CD4-positive, alpha-beta T cell treated with Interferon gamma for 1 hour (primary cell): Measurements from ENCODE around the gene ARHGEF16.
A peak's percentile ranks its signal among the peaks of the same experiment; 100 is the strongest.

Experiments used
- DNase-seq: peaks from one replicate; pipeline ENCODE4 v3.0.0-alpha.2; 2020

The ARHGEF16 gene

GRCh38 chr1:3453891-3454810 lies at the start of gene ARHGEF16:
TSS of gene ARHGEF16 (plus strand) at chr1:3454665. CDS start at chr1:3463085, 8,420 bp downstream.
- DNase-seq: peak; percentile 33

- DNase-seq: no peak
Measured at GRCh38 chr1:3404801-3405200, 49.7 kb upstream of the ARHGEF16 start.

GRCh38 chr1:3405491-3405890 lies 49.0 kb upstream of the ARHGEF16 start:
- no peak for DNase-seq

GRCh38 chr1:3405974-3406867 lies 48.2 kb upstream of the ARHGEF16 start:
- no peak for DNase-seq

GRCh38 chr1:3407021-3407420 lies 47.4 kb upstream of the ARHGEF16 start:
- DNase-seq: no peak

- no peak for DNase-seq
Measured at GRCh38 chr1:3408751-3409266, 45.7 kb upstream of the ARHGEF16 start.

- no peak for DNase-seq
Measured at GRCh38 chr1:3409366-3410141, 44.9 kb upstream of the ARHGEF16 start.

GRCh38 chr1:3410142-3410925 lies 44.1 kb upstream of the ARHGEF16 start:
- DNase-seq: no peak

- no peak for DNase-seq
Measured at GRCh38 chr1:3411806-3412205, 42.7 kb upstream of the ARHGEF16 start.

GRCh38 chr1:3412376-3412775 lies 42.1 kb upstream of the ARHGEF16 start:
- no peak for DNase-seq

GRCh38 chr1:3413975-3414710 lies 40.3 kb upstream of the ARHGEF16 start:
- no peak for DNase-seq

- no peak for DNase-seq
Measured at GRCh38 chr1:3415260-3416090, 39.0 kb upstream of the ARHGEF16 start.

GRCh38 chr1:3417082-3417739 lies 37.3 kb upstream of the ARHGEF16 start:
- DNase-seq: no peak

- DNase-seq: no peak
Measured at GRCh38 chr1:3417934-3418333, 36.5 kb upstream of the ARHGEF16 start.

- DNase-seq: no peak
Measured at GRCh38 chr1:3418600-3418999, 35.9 kb upstream of the ARHGEF16 start.

GRCh38 chr1:3419415-3420204 lies 34.9 kb upstream of the ARHGEF16 start:
- DNase-seq: no peak

- DNase-seq: no peak
Measured at GRCh38 chr1:3420218-3420951, 34.1 kb upstream of the ARHGEF16 start.

GRCh38 chr1:3422638-3423037 lies 31.8 kb upstream of the ARHGEF16 start:
- no peak for DNase-seq
